ENCODE results near the gene SPIN1.

SPIN1 gene

GRCh38 chr9:88498880-88499279 lies 110.6 kb downstream of the SPIN1 start:
- no peak for DNase-seq

- DNase-seq, result no peak
These were observed 112.8 kb downstream of the SPIN1 start for GRCh38 chr9:88501086-88501485.

- DNase-seq, result no peak
These were observed 114.3 kb downstream of the SPIN1 start for GRCh38 chr9:88502552-88503034.

- DNase-seq, result no peak
These were observed 115.0 kb downstream of the SPIN1 start for GRCh38 chr9:88503081-88503844.

- no peak for DNase-seq
These were observed 115.9 kb downstream of the SPIN1 start for GRCh38 chr9:88503845-88504764.

- DNase-seq, result no peak
These were observed 120.1 kb downstream of the SPIN1 start for GRCh38 chr9:88508326-88508725.

GRCh38 chr9:88511906-88512305 lies 123.7 kb downstream of the SPIN1 start:
- no peak for DNase-seq

- no peak for DNase-seq
These were observed 126.0 kb downstream of the SPIN1 start for GRCh38 chr9:88514247-88514646.

- no peak for DNase-seq
These were observed 133.1 kb downstream of the SPIN1 start for GRCh38 chr9:88521308-88521707.

- no peak for DNase-seq
These were observed 134.1 kb downstream of the SPIN1 start for GRCh38 chr9:88522360-88522759.

GRCh38 chr9:88523056-88523455 lies 134.8 kb downstream of the SPIN1 start:
- DNase-seq, result no peak

GRCh38 chr9:88524911-88525310 lies 136.7 kb downstream of the SPIN1 start:
- no peak for DNase-seq

- DNase-seq, result no peak
These were observed 139.4 kb downstream of the SPIN1 start for GRCh38 chr9:88527618-88528017.
